GM21447 (cell line): ENCODE data around the gene RGS3.
"Not testable (repeated sequence)": the region's sequence is repeated elsewhere in the genome, so short reads cannot be mapped to it uniquely, and the experiment has no call there.

Source experiments
- ATAC-seq: cut with Tn5 transposase; IDR thresholded peaks from one replicate; pipeline ENCODE4 v1.9.1; 2021; ENCODE audit not compliant: unreplicated experiment

RGS3 gene

DNA sequence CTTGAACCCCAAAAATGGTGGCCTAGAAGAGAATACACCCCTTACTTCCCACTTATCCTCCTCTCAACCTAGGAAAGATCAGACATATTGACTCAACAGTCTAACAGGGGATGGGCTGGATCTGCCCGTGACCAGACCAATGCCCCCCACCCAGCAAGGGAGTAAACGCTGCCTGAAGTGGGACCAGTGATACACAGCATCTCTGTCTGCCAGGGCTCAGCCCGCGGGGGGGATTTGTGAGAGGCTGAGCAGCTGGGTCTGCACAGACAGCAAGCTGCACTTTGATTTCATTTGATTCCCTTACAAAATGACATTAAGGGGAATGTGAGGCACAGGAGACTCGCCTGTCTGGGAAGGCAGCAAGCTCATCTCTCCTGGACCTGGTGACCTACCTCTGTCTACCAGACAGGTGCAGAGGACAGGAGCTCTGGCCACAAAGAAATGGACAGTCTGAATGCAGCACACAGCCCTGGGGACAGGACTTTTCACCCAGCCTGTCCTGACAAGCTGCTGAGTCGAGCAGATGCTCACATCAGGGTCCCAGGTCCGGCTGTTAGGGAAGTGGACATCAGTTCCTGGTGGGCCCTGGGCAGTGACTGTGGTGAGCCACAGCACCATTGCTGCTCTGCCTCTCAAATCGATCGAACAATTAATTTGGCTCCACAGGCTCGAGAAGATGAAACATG lies 79.9 kb downstream of the RGS3 start:
- ATAC-seq, result no peak

DNA sequence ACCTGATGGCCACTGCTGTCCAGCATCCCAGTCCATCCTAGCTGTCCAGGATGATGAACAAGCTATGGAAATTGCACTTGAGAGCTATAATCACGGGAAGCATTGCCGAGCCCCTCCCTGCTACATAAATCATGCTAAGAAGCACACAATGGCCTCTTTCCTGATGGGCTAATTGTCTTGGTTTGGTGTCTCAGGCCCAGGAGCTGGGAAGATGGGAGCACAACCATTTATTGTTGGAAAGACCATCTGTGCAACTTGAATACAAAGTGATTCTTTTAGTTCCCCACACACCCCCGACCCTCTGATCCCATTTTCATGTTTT lies 80.4 kb downstream of the RGS3 start:
- ATAC-seq, result no peak

DNA sequence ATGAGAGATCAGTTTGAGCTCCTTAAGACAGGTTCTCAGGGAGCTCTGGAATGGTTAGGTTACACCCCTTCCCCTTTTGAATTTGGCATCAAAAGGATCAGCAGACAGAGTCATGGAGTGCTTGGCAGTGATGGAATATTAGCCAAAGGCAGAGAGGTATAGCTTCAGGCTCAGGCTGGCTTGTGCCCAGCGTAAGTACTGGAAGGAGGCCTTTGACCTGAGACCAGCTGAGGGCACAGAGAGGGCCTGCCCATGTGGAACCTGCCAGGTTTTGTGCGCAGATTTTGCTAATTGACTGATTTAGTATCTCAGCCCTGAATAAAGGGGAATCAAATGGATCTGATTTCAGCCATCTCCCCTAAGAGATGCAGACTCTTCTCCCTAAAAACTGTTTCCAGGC lies 81.5 kb downstream of the RGS3 start:
- no peak for ATAC-seq

DNA sequence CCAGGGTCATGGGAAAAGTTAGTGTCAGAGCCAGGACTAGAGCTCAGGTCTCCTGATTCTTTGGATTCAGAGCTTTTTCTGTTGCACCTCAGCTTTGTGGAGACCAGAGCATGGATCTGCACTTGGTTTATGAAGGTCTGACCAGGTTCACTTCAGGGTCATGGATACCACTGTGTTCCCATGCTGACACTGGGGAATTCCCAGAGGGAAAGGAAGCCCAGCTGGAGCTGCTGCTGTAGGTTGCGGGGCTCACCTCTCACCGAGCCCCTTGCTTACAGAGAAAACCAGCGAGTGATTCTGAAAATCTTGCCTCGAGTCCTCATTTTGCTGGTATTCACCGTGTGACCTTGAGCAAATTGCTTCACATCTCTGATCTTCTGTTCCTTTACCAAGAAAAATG lies 83.0 kb downstream of the RGS3 start:
- no peak for ATAC-seq

DNA sequence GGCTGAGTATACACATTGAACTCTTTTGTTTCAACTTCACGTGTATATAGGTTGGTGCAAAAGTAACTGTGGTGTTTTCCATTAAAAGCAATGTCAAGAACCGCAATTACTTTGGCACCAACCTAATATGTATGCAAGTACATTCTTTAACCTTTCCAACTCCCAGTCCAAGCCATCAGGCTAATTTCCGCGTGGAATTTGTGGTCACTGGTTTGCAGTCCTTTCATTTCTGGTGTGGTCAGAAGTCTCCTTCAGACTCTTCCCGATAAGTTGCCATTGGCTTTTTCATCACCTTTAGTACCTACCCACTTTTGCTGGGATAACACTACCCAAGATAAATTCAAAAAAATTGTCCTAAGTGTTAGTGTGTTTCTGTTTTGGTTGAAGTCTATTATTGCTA lies 84.0 kb downstream of the RGS3 start:
- ATAC-seq, result no peak

DNA sequence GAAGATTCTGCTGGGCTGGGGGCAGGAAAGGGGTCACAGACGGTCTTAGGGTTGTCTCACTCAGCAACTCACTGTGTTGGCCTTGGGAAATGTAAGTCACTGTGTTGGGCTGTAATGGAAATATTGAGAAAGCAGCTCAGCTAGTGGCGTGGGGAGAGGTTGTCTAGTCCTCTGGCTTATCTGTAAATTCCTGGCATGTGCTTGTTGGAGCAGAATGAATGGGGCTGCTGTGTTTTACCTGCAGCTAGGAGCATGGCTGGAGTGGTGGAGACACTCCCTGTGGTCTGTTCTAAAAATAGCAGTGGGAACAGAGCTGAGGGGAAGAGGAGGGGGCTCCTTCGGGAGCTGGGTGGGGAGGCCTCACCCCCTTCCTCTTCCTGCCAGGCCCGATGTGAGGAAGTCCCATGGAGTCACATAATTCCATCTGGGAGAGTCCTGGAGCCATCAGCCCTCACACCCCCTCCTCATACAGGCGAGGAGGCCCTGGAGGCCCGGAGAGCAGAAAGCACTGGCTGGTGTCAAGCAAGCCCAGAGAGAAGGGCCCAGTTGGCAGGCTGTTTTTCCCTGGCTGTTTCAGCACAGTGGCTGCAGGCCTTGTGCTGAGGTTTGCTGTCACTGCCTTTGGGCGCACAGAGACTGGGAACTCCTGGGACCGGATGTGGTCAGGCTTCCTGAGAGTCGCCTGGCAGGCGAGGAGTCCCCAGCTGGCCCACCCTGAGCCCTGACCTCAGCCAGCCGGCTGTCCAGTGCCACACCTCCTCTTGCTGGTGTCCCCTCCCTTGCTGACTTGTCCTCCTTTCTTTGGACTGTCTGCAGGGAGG lies 84.9 kb downstream of the RGS3 start:
- no peak for ATAC-seq

DNA sequence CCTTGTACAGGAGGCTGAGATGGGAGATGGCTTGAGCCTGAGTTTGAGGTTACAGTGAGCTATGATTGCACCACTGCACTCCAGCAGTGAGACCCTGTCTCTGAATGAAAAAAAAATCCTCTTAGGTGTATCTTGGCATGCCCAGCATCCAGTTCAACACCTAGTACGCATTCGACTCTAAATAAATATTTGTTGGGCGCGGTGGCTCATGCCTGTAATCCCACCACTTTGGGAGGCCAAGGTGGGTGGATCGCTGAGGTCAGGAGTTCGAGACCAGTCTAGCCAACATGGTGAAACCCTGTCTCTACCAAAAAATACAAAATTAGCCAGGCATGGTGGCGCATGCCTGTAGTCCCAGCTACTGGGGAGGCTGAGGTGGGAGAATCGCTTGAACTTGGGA lies 86.4 kb downstream of the RGS3 start:
- not testable (repeated sequence) for ATAC-seq

DNA sequence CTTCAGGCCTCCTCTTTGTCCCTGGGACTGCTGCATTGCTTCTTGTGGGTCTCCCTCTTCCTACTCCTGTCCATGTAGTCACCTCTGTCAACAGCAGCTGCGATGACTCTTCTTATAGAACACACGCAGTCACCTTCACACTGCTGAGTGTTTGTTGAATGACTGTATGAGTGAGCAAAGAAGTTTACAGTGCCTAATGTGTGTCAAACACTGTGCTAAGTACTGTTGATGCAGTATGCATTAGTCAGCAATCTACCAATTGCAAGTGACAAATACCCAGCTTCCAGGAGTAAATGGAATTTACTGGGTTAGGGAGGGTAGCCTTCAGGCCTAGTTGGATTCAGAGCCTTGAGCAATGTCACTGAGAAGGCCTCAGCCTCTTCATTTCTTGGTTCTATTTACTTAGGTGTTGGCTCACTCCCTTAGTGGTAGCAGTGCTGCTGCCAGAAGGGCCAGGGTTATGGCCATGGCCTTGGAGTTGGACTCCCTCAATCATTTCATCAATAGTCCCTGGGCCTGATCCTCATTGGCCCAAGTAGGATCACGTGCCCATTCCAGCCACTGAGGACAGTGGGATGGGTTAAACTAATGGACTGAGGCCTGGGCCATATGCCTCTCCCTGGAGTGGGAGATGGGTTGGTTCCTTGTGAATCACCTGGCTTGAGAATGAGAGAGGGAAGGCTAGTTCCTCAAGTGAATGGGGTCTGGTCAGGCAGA lies 93.5 kb downstream of the RGS3 start:
- ATAC-seq, result no peak

DNA sequence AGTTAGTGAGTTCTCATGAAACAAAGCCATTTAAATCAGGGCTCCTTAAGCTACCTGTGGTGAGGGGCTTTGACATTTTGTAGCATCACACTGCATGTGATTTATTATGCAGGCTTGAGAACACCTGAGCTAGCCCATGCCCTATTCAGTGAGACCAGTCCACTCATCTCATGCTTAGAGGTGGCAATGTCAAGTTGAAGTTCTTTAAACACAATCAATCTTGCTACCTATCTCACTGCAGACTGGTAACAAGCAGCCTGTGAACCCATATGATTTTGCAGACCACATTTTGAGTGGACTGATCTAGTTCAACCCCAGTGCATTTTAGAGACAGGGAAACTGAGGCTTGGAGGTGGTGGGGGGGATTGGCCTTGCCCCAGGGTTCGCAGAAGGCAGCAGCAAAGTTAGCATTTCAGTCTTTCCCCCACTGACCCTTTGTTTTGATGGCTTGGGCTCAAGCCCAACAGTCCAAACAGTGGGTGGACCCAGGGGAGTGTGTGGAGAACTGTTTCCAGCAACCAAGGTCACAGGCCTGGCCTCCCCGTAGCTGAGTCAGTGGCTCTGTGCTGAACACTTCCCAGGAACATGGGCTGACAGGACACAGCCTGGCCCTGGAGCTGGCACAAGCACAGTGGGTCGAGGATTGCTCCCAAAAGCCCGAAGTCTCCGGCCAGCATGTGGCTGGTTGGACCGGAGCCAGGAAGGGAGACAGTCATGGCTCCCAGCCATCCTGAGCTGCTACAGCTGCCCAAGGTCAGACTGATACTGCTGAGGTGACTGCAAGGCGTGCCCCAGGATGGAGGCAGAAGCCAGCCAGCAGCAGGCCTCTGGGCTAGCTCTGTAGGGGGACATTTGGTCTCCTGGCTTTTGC lies 95.3 kb downstream of the RGS3 start:
- no peak for ATAC-seq

DNA sequence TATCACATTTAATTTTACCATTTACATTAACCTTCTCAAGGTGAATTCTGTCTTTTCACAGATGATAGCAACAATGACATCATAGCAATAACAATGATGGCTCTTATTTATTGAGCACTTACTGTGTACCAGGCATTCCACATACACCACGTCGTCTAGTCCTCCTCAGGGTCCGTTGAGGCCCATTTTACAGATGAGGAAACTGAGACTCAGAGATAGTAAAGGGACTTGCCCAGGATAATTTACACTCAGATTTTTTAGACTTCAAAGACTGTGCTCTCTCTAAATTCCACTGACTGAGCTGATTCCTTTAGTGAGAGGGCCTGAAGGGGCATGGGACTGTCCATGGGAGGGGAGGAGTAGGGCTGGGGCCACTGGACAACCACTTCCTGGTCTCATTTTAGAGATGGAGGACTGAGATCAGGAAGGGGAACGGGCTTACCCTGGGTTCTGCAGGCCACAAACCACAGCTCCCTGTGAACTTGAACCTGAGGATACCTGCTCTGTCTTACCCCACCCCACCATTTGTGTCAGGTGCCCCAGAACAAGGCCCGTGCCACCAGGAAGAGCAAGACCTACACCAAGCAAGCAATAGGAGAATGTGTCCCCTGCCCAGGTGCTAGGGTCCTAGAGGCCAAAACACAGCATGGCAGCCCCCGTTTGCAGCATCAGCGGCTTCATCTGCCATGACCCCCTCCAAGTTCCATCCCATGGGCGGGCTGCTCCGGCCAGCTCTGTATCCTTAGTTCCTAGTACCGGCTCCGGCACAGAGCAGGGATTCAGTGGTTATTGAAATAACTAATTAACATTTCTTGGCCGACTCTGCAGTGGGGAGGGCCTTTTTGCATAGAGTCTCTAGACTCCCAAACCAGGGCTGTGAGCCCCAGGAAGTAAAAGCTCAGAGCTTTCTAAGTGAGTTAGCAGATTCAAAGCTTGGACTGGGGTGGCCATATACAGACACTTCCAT lies 96.6 kb downstream of the RGS3 start:
- no peak for ATAC-seq

DNA sequence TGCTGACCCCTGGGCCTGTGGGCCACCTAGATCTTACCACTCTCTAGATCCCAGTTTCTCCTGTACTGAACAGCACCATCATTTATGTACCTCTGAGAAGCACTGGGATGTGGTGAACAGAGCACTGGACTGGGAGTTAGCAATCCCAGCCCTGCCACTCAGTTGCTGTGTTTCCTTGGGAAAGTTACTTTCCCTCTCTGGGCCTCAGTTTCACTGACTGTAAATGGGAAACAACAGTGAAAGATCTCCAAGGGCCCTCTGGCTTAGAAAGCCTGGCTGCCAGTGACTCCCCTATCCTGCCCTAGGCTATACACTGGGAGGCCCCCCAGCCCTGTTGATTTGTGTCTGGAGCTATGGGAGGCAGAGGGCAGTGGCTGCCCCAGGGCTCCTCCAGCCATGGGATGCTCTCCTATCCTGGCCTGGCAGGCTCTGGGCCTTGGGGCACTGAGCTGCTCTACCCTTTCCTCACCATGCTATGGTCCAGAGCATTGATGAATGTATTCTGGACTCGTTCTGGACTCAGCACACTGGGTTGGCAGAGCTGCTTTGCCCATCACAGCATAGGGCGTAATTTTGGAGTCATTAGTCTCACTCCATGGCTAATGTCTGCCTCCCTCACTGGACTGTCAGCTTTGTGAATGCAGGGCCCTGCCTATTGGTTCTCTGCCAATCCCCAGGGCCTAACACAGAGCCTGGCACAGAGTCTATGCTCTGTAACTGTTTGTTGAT lies 99.3 kb downstream of the RGS3 start:
- no peak for ATAC-seq

DNA sequence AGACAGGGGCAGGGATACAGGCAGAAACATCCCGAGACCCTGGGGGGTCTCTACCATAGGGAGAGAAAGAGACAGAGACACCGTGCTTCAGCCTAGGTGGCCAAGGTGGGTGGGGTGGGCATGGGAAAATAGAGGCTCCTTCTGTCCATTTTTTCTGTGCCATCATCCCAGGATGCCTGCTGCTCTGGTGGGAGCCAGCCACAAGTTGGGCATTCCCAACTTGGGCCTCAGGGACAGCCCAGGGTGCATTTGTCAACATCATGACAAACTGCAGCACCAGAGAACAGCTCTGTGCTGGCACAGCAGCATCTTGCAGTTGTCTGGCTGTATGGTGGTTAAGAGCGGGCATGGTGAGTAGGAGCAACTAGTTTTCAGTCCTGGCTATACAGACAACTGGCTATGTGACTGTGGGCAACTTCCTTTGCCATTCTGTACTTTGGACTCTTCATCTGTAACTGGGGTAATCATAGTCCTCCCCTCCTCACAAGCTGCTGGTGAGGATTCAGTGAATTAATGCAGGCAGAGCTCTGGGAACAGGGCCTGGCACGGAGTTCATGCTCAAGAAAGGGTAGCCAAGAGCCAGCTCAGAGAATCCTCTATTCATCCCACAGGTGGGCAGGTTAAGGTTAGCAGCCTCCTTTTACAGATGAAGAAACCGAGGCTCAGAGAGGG lies 100.4 kb downstream of the RGS3 start:
- no peak for ATAC-seq

DNA sequence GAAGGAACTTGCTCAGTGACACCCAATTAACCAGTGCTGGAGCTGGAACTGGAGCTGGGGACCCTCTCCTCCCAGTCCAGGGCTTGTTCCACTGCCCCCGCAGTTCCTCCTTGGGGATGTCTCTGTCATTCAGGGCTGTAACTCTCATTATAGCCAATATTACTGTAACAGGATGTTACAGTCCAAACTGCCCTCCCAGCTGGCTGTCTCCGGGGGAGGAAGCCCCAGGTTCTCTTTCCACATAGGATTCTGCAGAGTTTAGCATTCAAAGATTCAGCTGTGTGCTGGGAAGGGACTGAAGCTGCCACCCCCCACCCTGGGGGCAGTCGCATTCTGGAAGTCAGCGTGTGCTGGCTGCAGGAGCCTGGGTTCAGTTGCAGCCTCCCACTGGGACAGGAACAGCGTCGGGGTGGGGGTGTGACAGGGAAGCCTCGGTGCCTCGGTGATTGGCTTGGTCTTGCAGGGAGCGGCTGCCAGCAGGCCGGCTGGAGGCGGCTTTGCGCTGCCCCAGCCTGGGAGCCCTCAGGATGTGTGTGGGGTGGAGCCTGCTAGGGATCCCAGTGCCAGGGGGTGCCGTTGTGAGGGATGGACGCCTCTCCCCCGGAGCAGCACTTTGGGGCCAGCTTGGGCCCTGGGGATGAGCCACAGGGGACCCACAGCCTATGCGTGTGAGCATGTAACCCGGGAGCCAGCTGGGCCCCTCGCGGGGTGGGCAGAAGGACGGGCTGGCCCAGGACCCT lies 101.1 kb downstream of the RGS3 start:
- ATAC-seq, result no peak

DNA sequence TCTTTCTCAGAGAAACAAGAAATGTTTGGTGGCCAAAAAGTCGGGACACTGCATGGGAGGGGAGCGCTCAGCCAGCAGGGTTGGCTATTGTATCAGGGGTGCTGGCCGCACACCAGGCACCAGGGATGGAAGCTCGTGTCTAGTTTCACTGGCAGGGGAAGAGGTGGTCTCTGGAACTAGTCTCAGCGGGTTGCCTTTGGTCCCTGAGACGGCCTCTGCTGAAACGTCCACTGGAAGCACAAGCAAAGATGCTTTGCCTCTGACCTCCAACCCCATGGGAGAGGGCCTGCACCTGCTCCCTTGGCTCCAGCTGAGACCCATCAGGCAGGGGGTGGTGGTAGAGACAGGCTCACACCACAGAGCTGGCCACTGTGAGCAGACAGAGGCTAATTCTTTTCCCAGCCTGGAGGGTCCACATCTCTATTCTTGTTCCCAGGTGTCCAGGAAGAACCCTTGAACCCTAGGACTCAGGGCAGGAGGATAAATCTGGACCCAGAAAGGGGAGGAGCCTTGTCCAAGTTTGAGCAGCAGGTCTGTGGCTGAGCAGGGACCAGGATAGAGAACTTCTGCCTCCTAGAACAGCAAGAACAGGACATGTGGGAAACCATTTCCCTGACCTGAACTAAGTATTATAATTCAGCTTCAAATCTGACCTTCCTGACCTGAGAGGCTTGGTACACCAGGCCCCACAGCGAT lies 102.6 kb downstream of the RGS3 start:
- no peak for ATAC-seq

DNA sequence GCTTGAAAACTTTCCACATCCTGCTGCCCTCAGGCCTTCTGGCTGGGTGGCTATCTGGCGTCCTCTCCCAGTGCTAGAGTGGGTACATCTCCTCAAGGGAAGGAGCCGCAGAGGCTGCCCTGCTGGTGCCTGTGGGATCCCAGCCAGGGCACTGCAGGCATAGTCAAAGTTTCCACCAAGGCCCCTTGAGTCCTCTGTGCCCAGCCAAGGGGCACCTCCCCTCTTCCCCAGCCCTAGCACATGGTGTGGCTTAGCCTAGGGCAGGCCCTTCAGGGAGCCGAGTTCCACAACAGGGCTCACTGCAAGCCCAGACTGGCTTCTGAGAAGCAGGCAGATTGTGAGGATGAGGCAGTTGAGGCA lies 103.2 kb downstream of the RGS3 start:
- no peak for ATAC-seq

DNA sequence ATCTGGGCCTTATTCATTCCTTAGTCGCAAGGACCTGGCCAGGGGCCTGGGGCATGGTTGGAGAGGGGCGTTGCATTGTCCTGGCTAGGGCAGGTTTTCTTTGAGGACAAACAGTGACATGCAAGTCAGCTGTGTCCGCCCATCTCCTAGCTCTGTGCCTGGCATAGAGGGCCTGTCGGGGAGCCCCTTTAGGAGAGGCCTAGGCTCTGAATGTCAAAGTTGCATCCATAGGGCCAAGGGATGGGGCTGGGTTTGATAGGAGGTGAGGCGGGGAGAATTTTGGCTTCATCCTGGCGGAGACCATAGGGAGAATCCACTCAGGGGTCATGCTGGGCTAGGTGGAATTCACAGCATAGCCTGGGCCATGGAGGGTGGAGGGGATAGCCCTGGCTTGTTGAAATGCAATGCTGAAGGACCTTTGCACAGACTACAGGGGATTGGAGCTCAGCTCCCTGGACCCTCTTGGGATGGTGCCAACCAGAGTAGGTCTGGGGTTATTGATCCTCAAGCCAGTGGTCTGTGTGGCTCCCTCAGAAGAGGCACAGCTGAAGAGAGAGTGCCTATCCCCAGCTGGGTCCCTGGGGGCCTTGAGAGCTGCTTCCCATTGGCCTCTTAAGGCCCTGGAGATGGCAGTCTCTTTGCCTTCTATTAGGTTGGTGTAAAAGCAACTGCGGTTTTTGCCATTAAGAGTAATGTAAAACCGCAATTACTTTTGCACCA lies 104.0 kb downstream of the RGS3 start:
- ATAC-seq, result no peak

DNA sequence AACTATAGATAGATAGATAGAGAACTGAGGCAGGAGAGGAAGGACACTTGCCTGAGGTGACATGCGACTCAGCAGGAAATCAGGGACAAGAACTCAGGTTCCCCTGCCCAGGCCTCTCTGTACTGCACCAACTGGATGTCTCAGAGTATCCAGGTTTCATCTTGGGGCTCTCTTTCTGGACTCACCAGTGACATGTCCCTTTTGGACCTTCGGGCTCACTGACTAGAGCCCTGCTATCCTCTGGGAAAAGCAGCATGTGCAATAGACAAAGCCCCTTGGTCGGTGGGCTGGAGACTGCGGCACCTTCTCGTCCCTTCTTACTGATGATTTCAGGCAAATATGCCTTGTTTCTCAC lies 104.5 kb downstream of the RGS3 start:
- no peak for ATAC-seq
